MM.1S (cell line): ENCODE data around the gene SLC22A17.

ENCODE experiments used
- DNase-seq: peaks from one replicate; pipeline ENCODE4 v3.0.0-alpha.2; 2015
- H2AFZ ChIP-seq: fragments of 300-600 bp; sonication (generic); 2 replicates; pipeline ENCODE4 v1.6.0; 2016; ENCODE audit warnings: antibody characterized with exemption, low read length
- H3F3A ChIP-seq: fragments of 300-600 bp; sonication (generic); 2 replicates; pipeline ENCODE4 v1.6.1; 2016; ENCODE audit warnings: mild to moderate bottlenecking, antibody characterized with exemption, low read length, moderate library complexity, mixed read lengths; ENCODE audit not compliant: insufficient read depth
- H3K27ac ChIP-seq: fragments of 300-600 bp; sonication (generic); 2 replicates; pipeline ENCODE4 v1.5.1; 2016; ENCODE audit warnings: mild to moderate bottlenecking, low read length
- H3K27me3 ChIP-seq: fragments of 300-600 bp; sonication (generic); replicated peaks from 2 replicates; pipeline ENCODE4 v1.6.0; 2016; ENCODE audit warnings: low read length; ENCODE audit not compliant: insufficient read depth
- H3K36me3 ChIP-seq: fragments of 300-600 bp; sonication (generic); replicated peaks from 2 replicates; pipeline ENCODE4 v1.6.1; 2016; ENCODE audit warnings: mild to moderate bottlenecking, low read length, mixed read lengths; ENCODE audit not compliant: insufficient read depth
- H3K4me1 ChIP-seq: fragments of 300-600 bp; sonication (generic); 2 replicates; pipeline ENCODE4 v1.6.1; 2016; ENCODE audit warnings: low read length, mixed read lengths
- H3K4me2 ChIP-seq: fragments of 300-600 bp; sonication (generic); 2 replicates; pipeline ENCODE4 v1.6.0; 2016; ENCODE audit warnings: low read depth, low read length
- H3K4me3 ChIP-seq: fragments of 300-600 bp; sonication (generic); 2 replicates; pipeline ENCODE4 v1.5.1; 2016; ENCODE audit warnings: low read length, mixed read lengths
- H3K79me2 ChIP-seq: fragments of 300-600 bp; sonication (generic); 2 replicates; pipeline ENCODE4 v1.6.1; 2016; ENCODE audit warnings: mixed run types, low read length, mixed read lengths
- H3K9ac ChIP-seq: fragments of 300-600 bp; sonication (generic); 2 replicates; pipeline ENCODE4 v1.6.1; 2016; ENCODE audit warnings: low read length, mixed read lengths
- H3K9me2 ChIP-seq: fragments of 300-600 bp; sonication (generic); replicated peaks from 2 replicates; pipeline ENCODE4 v1.6.1; 2016; ENCODE audit warnings: mild to moderate bottlenecking, low read length, mixed read lengths; ENCODE audit not compliant: insufficient read depth
- H3K9me3 ChIP-seq: fragments of 300-600 bp; sonication (generic); replicated peaks from 2 replicates; pipeline ENCODE4 v1.6.1; 2016; ENCODE audit warnings: mild to moderate bottlenecking, low read length, mixed read lengths; ENCODE audit not compliant: insufficient read depth
- H4K20me1 ChIP-seq: fragments of 300-600 bp; sonication (generic); 2 replicates; pipeline ENCODE4 v1.6.1; 2016; ENCODE audit warnings: mild to moderate bottlenecking, low read length, moderate library complexity, mixed read lengths; ENCODE audit not compliant: insufficient read depth
- EZH2 ChIP-seq: fragments of 300-600 bp; sonication (generic); optimal IDR thresholded peaks from 2 replicates; pipeline ENCODE3; 2017; ENCODE audit warnings: low read depth, mild to moderate bottlenecking, antibody characterized with exemption, low read length, mixed read lengths
- EZH2phosphoT487 ChIP-seq: fragments of 300-600 bp; sonication (generic); IDR thresholded peaks from 2 replicates; pipeline ENCODE4 v1.6.1; 2018; ENCODE audit warnings: antibody characterized with exemption, low read length
- TF ChIP-seq, protein P1 (sequence below): fragments of 300-600 bp; sonication (generic); IDR thresholded peaks from 2 replicates; pipeline ENCODE4 v1.5.1; 2016; ENCODE audit warnings: antibody characterized with exemption, low read length, mixed read lengths

Gene SLC22A17

GRCh38 chr14:23372509-23372908, 19.8 kb upstream of the SLC22A17 start, which contains the start of gene IL25:
Gene IL25 (plus strand): TSS chr14:23372809.
- TF ChIP-seq, protein P1, sequence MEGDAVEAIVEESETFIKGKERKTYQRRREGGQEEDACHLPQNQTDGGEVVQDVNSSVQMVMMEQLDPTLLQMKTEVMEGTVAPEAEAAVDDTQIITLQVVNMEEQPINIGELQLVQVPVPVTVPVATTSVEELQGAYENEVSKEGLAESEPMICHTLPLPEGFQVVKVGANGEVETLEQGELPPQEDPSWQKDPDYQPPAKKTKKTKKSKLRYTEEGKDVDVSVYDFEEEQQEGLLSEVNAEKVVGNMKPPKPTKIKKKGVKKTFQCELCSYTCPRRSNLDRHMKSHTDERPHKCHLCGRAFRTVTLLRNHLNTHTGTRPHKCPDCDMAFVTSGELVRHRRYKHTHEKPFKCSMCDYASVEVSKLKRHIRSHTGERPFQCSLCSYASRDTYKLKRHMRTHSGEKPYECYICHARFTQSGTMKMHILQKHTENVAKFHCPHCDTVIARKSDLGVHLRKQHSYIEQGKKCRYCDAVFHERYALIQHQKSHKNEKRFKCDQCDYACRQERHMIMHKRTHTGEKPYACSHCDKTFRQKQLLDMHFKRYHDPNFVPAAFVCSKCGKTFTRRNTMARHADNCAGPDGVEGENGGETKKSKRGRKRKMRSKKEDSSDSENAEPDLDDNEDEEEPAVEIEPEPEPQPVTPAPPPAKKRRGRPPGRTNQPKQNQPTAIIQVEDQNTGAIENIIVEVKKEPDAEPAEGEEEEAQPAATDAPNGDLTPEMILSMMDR = no peak
- TF ChIP-seq EZH2 (no peak), EZH2phosphoT487 (no peak)
- H3K4me2 ChIP-seq = no peak within 1 kb of the TSS
- no peak for DNase-seq
- H3K36me3 ChIP-seq = no peaks in the 10 kb centered on the region
- no peak within 1 kb of the TSS for H3K27ac ChIP-seq
- H3K9me3 ChIP-seq = no peaks in the 10 kb centered on the region
- H3K4me1 ChIP-seq = no peaks in the 10 kb centered on the region
- H3K27me3 ChIP-seq = no peaks in the 10 kb centered on the region
- no peaks in the 10 kb centered on the region for H3F3A ChIP-seq
- no peaks in the 10 kb centered on the region for H3K9me2 ChIP-seq
- H2AFZ ChIP-seq = no peak within 1 kb of the TSS
- no peaks in the 10 kb centered on the region for H4K20me1 ChIP-seq
- no peak within 1 kb of the TSS for H3K4me3 ChIP-seq
- H3K9ac ChIP-seq = no peak within 1 kb of the TSS
- no peaks in the 10 kb centered on the region for H3K79me2 ChIP-seq

GRCh38 chr14:23371865-23372264, 19.2 kb upstream of the SLC22A17 start:
- Histone ChIP-seq H4K20me1 (no peaks in the 10 kb centered on the region), H3K36me3 (no peaks in the 10 kb centered on the region)
- no peak for TF ChIP-seq EZH2
- TF ChIP-seq EZH2phosphoT487 = no peak

DNA sequence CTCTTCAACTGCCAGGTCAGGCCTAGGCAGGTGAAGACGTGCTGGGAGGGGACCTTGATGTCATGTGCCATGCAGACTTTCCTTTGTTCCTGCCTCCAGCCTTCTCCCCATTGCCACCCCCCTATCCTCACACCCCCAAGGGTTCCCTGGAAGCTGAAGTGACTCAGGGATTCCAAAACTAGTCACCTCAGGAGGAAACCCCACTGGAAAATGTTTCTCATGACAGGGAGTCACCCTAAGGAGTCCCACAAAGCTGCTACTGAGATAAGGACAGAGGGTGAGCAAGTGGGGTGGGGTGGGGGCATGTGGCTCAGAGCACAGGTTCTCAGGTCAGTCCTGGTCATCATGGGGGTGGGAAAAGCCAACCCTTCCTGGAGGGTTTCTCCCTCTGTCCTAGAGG, 17.5 kb upstream of the SLC22A17 start:
- Histone ChIP-seq H3F3A (no peaks in the 10 kb centered on the region), H3K27me3 (no peaks in the 10 kb centered on the region), H3K79me2 (no peaks in the 10 kb centered on the region), H3K4me1 (no peaks in the 10 kb centered on the region), H3K36me3 (no peaks in the 10 kb centered on the region), H4K20me1 (no peaks in the 10 kb centered on the region), H3K9me3 (no peaks in the 10 kb centered on the region), H3K4me2 (no peak overlapping the region), H2AFZ (no peak overlapping the region), H3K4me3 (no peak overlapping the region), H3K9ac (no peak overlapping the region), H3K9me2 (no peaks in the 10 kb centered on the region), H3K27ac (no peak overlapping the region)
- TF ChIP-seq EZH2phosphoT487 (no peak), EZH2 (no peak)
- TF ChIP-seq, protein P1 = no peak
- no peak for DNase-seq

More at GRCh38 chr14:23371865-23372264, 19.2 kb upstream of the SLC22A17 start:
- H3K9ac ChIP-seq = no peak overlapping the region
- no peak overlapping the region for H2AFZ ChIP-seq
- no peaks in the 10 kb centered on the region for H3K27me3 ChIP-seq
- no peak overlapping the region for H3K4me2 ChIP-seq
- H3K9me2 ChIP-seq = no peaks in the 10 kb centered on the region
- H3K4me3 ChIP-seq = no peak overlapping the region
- no peaks in the 10 kb centered on the region for H3K79me2 ChIP-seq
- H3F3A ChIP-seq = no peaks in the 10 kb centered on the region
- H3K27ac ChIP-seq = no peak overlapping the region
- H3K4me1 ChIP-seq = no peaks in the 10 kb centered on the region
- DNase-seq = no peak
- no peaks in the 10 kb centered on the region for H3K9me3 ChIP-seq

DNA sequence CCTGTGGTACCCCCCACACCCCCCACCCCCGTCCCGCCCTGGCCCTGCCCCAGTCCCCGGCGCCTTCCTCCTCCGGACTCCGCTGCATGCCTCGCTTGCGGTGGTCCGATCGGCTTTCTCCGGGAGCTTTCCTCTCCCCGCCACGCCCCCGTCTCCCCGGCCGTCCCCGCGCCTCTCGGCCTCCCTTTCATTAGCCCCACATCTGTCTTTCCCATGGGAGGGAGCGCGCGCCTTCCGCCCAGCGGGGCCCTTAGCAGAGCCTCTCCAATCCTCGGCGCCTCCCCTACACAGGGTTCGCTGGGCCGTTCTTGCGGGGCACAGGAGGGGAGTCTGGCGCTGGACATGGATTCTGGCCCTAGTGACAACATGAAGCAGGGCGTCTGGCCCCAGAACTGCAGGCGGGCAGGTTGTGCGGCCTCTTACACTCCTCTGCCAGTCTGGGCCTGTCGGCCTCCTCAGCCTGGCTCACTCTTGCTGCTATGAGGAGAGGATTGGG, 13.8 kb upstream of the SLC22A17 start:
- H3K9me3 ChIP-seq = no peaks in the 10 kb centered on the region
- no peak for DNase-seq
- H3K36me3 ChIP-seq = no peaks in the 10 kb centered on the region
- H3K4me1 ChIP-seq = no peaks in the 10 kb centered on the region
- no peaks in the 10 kb centered on the region for H3K9me2 ChIP-seq
- H2AFZ ChIP-seq = no peak overlapping the region
- peaks cover 7% of the 10 kb centered on the region for H3K27me3 ChIP-seq
- no peak for TF ChIP-seq EZH2phosphoT487
- TF ChIP-seq EZH2 = no peak
- TF ChIP-seq, protein P1 = no peak
- no peaks in the 10 kb centered on the region for H4K20me1 ChIP-seq
- no peak overlapping the region for H3K4me3 ChIP-seq
- H3F3A ChIP-seq = no peaks in the 10 kb centered on the region
- H3K27ac ChIP-seq = no peak overlapping the region
- no peak overlapping the region for H3K4me2 ChIP-seq
- H3K79me2 ChIP-seq = no peaks in the 10 kb centered on the region
- H3K9ac ChIP-seq = no peak overlapping the region
